ENCODE data around the gene DUT. TPM values are rescaled to one million over a fixed set of nuclear protein-coding genes. Genes with fewer than 3 reads are reported as not detected.

Gene DUT
- total and polyA plus RNA-seq, 5 donors from 2014 or later = 60.3 to 124 (median 110) TPM

DNA sequence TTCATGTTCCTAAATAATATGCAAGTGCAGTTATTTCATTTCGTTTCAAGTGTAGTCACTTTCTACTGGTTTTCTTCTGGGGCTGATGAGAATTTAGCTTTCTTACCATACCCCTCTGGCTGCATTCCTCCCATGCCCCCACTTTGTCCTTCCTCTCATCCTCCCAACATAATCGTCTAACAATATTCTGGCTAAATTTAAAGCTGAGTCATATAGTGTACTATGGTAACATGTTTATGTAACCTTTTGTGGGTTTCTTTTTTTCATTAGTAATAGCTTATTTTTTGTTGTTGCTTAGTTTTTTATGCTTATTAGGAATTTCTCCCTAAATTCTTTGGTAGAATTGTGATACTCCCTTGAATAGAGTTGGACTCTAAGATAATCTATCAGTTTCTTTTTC lies 30.5 kb downstream of the DUT start:
- H3K4me1 ChIP-seq (ENCODE audit: control insufficient read depth, insufficient read depth, low read length, poor library complexity, severe bottlenecking) = no peaks in the 10 kb centered on the region

DNA sequence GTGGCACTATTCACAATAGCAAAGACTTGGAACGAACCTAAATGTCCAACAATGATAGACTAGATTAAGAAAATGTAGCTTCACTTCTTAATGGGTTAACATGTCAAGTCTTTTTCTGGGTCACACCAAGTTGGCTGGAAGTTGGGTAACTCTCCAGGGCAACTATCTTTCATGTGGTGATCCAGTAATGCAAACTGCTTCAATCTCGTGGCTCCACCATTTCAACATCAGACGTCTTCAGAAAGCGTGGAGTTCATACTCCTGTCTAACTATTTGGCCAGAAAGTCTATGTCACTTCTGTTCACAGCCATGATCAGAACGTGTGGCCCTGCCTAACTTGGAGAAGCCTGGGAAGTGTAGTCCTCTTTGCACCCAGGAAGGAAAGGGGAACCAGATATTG lies 32.2 kb downstream of the DUT start:
- no peak for DNase-seq
- peaks cover 0 to 6% (median 2%) of the 10 kb centered on the region in 4 donors for H3K4me1 Mint-ChIP-seq
- H3K9me3 Mint-ChIP-seq = peaks cover 0 to 3% (median 2%) of the 10 kb centered on the region in 7 donors
- H3K27ac Mint-ChIP-seq = no peak overlapping the region
- H3K4me1 ChIP-seq (ENCODE audit: control insufficient read depth, insufficient read depth, low read length, poor library complexity, severe bottlenecking) = no peaks in the 10 kb centered on the region
- no peaks in the 10 kb centered on the region for H3K36me3 ChIP-seq (ENCODE audit: control insufficient read depth, insufficient read depth, low read length)
- H3K27ac ChIP-seq (ENCODE audit: insufficient read depth, low read length, poor library complexity, severe bottlenecking) = no peak overlapping the region
- H3K27me3 Mint-ChIP-seq = peaks cover 3% of the 10 kb centered on the region
- ATAC-seq (ENCODE audit: low read depth in 2 of 2) = no peak
- no peak overlapping the region for H3K4me3 Mint-ChIP-seq
- H3K27me3 ChIP-seq (ENCODE audit: control insufficient read depth, insufficient read depth, low read length) = peaks cover 8% of the 10 kb centered on the region
- H3K4me3 ChIP-seq (ENCODE audit: low read depth, low read length) = no peak overlapping the region
- H3K36me3 Mint-ChIP-seq = no peaks in the 10 kb centered on the region
- H3K9me3 ChIP-seq (ENCODE audit: control insufficient read depth in 2 of 2, low read length in 2 of 2) = no peaks in the 10 kb centered on the region

More for the DNA sequence above, 30.5 kb downstream of the DUT start:
- peaks cover 5% of the 10 kb centered on the region for H3K27me3 Mint-ChIP-seq
- no peaks in the 10 kb centered on the region for H3K36me3 Mint-ChIP-seq
- DNase-seq = no peak
- no peak overlapping the region for H3K4me3 ChIP-seq (ENCODE audit: low read depth, low read length)
- no peak overlapping the region for H3K27ac ChIP-seq (ENCODE audit: insufficient read depth, low read length, poor library complexity, severe bottlenecking)
- peaks cover 0 to 4% (median 2%) of the 10 kb centered on the region in 7 donors for H3K9me3 Mint-ChIP-seq
- H3K27ac Mint-ChIP-seq = no peak overlapping the region
- H3K27me3 ChIP-seq (ENCODE audit: control insufficient read depth, insufficient read depth, low read length) = peaks cover 10% of the 10 kb centered on the region
- peaks cover 0 to 10% (median 4%) of the 10 kb centered on the region in 4 donors for H3K4me1 Mint-ChIP-seq
- no peaks in the 10 kb centered on the region for H3K9me3 ChIP-seq (ENCODE audit: control insufficient read depth in 2 of 2, low read length in 2 of 2)
- no peaks in the 10 kb centered on the region for H3K36me3 ChIP-seq (ENCODE audit: control insufficient read depth, insufficient read depth, low read length)
- no peak for ATAC-seq (ENCODE audit: low read depth in 2 of 2)
- H3K4me3 Mint-ChIP-seq = no peak overlapping the region

GRCh38 chr15:48365575-48365974 lies 34.3 kb downstream of the DUT start:
- Mint-ChIP-seq H3K4me1 (no peaks in the 10 kb centered on the region), H3K9me3 (peaks cover 0 to 5% (median 2%) of the 10 kb centered on the region in 7 donors), H3K27me3 (no peaks in the 10 kb centered on the region), H3K27ac (no peak overlapping the region), H3K4me3 (no peak overlapping the region), H3K36me3 (no peaks in the 10 kb centered on the region)
- no peak overlapping the region for H3K27ac ChIP-seq (ENCODE audit: insufficient read depth, low read length, poor library complexity, severe bottlenecking)
- no peaks in the 10 kb centered on the region for H3K9me3 ChIP-seq (ENCODE audit: control insufficient read depth in 2 of 2, low read length in 2 of 2)
- ATAC-seq (ENCODE audit: low read depth in 2 of 2) = no peak
- peaks cover 8% of the 10 kb centered on the region for H3K27me3 ChIP-seq (ENCODE audit: control insufficient read depth, insufficient read depth, low read length)
- DNase-seq = no peak
- H3K4me1 ChIP-seq (ENCODE audit: control insufficient read depth, insufficient read depth, low read length, poor library complexity, severe bottlenecking) = no peaks in the 10 kb centered on the region
- H3K4me3 ChIP-seq (ENCODE audit: low read depth, low read length) = no peak overlapping the region
- H3K36me3 ChIP-seq (ENCODE audit: control insufficient read depth, insufficient read depth, low read length) = no peaks in the 10 kb centered on the region

DNA sequence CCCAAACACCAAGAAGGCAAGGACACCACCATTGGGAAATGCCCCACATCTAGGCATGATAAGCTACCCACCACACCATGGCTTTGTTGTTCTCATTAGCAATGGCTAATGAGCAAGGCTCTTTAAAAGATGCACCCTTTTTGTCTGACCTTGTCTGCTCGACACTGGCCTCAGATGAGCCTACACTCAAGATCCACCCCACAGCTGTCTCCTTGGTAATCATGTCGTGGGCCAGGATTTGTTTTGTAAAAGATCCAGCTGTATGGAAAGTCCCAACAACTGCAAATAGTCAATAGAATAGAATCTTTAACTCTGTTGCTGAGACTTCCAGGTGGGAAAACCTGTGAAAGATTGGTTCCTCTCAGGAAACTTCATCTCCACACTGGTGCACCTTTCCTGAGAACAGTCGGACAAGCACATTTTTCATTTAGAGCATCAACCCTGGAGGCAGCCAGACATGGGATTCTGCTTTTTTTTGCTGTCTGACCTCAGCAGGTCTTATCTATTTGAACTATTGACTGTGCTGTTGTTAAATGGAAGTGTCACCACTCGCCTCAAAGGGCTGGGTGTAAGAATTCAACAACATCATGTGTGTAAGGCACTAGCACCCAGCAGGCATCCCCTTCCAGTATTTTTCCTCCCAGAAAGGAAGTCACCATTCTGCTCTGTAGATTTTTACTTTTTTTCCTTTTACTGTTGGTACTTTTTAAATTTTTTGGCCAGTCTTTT lies 35.5 kb downstream of the DUT start:
- Histone ChIP-seq H3K27me3 (ENCODE audit: control insufficient read depth, insufficient read depth, low read length) (peaks cover 8% of the 10 kb centered on the region), H3K9me3 (ENCODE audit: control insufficient read depth in 2 of 2, low read length in 2 of 2) (no peaks in the 10 kb centered on the region), H3K36me3 (ENCODE audit: control insufficient read depth, insufficient read depth, low read length) (no peaks in the 10 kb centered on the region), H3K4me3 (ENCODE audit: low read depth, low read length) (no peak overlapping the region), H3K4me1 (ENCODE audit: control insufficient read depth, insufficient read depth, low read length, poor library complexity, severe bottlenecking) (no peaks in the 10 kb centered on the region), H3K27ac (ENCODE audit: insufficient read depth, low read length, poor library complexity, severe bottlenecking) (no peak overlapping the region)
- DNase-seq = no peak
- Mint-ChIP-seq H3K9me3 (peaks cover 0 to 3% (median 2%) of the 10 kb centered on the region in 7 donors), H3K27ac (no peak overlapping the region), H3K36me3 (no peaks in the 10 kb centered on the region), H3K27me3 (no peaks in the 10 kb centered on the region), H3K4me3 (no peak overlapping the region), H3K4me1 (no peaks in the 10 kb centered on the region)
- ATAC-seq (ENCODE audit: low read depth in 2 of 2) = no peak

DNA sequence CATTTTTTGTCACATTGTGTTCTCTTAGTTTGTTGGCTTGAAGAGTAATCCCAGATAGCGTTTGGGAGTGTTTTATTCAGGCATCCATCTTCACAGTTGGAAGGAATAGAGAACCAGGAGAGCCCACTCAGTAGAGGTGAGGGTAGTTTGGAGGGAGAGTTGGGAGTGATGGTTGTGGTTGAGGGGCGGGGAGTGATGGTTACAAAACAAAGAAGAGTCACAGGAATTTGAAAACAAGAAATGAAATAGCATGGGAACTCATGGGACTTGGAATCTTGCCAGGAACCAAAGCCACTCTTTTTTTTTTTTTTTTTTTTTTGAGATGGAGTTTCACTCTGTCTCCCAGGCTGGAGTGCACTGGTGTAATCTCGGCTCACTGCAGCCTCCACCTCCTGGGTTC lies 36.3 kb downstream of the DUT start:
- H3K4me3 Mint-ChIP-seq = no peak overlapping the region
- H3K27me3 Mint-ChIP-seq = no peaks in the 10 kb centered on the region
- no peaks in the 10 kb centered on the region for H3K4me1 ChIP-seq (ENCODE audit: control insufficient read depth, insufficient read depth, low read length, poor library complexity, severe bottlenecking)
- no peak overlapping the region for H3K27ac Mint-ChIP-seq
- no peaks in the 10 kb centered on the region for H3K4me1 Mint-ChIP-seq
- H3K9me3 Mint-ChIP-seq = peaks cover 0 to 3% (median under 1%) of the 10 kb centered on the region in 7 donors
- DNase-seq = no peak
- no peak overlapping the region for H3K4me3 ChIP-seq (ENCODE audit: low read depth, low read length)
- no peak overlapping the region for H3K27ac ChIP-seq (ENCODE audit: insufficient read depth, low read length, poor library complexity, severe bottlenecking)
- no peaks in the 10 kb centered on the region for H3K9me3 ChIP-seq (ENCODE audit: control insufficient read depth in 2 of 2, low read length in 2 of 2)
- H3K36me3 Mint-ChIP-seq = no peaks in the 10 kb centered on the region
- H3K36me3 ChIP-seq (ENCODE audit: control insufficient read depth, insufficient read depth, low read length) = no peaks in the 10 kb centered on the region
- peaks cover 8% of the 10 kb centered on the region for H3K27me3 ChIP-seq (ENCODE audit: control insufficient read depth, insufficient read depth, low read length)
- no peak for ATAC-seq (ENCODE audit: low read depth in 2 of 2)

GRCh38 chr15:48370460-48370859 lies 39.2 kb downstream of the DUT start:
- Mint-ChIP-seq H3K4me1 (no peaks in the 10 kb centered on the region), H3K27me3 (peaks cover 8% of the 10 kb centered on the region), H3K4me3 (no peak overlapping the region), H3K9me3 (peaks cover 0 to 7% (median 0%) of the 10 kb centered on the region in 7 donors), H3K27ac (no peak overlapping the region), H3K36me3 (no peaks in the 10 kb centered on the region)
- H3K27ac ChIP-seq (ENCODE audit: insufficient read depth, low read length, poor library complexity, severe bottlenecking) = no peak overlapping the region
- DNase-seq (no peak), ATAC-seq (ENCODE audit: low read depth in 2 of 2) (no peak)
- no peaks in the 10 kb centered on the region for H3K9me3 ChIP-seq (ENCODE audit: control insufficient read depth in 2 of 2, low read length in 2 of 2)
- no peaks in the 10 kb centered on the region for H3K4me1 ChIP-seq (ENCODE audit: control insufficient read depth, insufficient read depth, low read length, poor library complexity, severe bottlenecking)
- peaks cover 4% of the 10 kb centered on the region for H3K27me3 ChIP-seq (ENCODE audit: control insufficient read depth, insufficient read depth, low read length)
- no peaks in the 10 kb centered on the region for H3K36me3 ChIP-seq (ENCODE audit: control insufficient read depth, insufficient read depth, low read length)
- no peak overlapping the region for H3K4me3 ChIP-seq (ENCODE audit: low read depth, low read length)

DNA sequence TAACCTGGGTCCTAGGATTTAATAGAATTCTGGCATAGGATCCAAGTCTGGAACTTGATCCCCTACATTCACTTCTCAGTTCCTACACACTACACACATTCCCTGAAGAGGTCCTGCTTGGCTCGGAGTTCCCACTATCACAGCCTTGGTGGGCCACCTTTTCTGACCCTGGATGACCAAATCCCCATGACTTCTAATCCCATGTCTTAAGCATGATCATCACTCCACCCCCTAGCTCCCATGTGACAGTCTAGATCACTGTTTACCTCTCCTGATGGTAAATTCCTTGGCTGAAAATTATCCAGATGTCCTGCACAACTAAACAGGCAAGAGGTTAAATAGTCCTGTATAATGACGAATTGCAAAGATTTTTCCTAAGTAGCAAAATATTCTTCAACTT lies 40.3 kb downstream of the DUT start:
- peaks cover 0 to 7% (median 2%) of the 10 kb centered on the region in 7 donors for H3K9me3 Mint-ChIP-seq

GRCh38 chr15:48371961-48372360 lies 40.7 kb downstream of the DUT start:
- no peaks in the 10 kb centered on the region for H3K36me3 ChIP-seq (ENCODE audit: control insufficient read depth, insufficient read depth, low read length)
- ATAC-seq (ENCODE audit: low read depth in 2 of 2) (no peak), DNase-seq (no peak)
- no peaks in the 10 kb centered on the region for H3K9me3 ChIP-seq (ENCODE audit: control insufficient read depth in 2 of 2, low read length in 2 of 2)
- H3K4me3 ChIP-seq (ENCODE audit: low read depth, low read length) = no peak overlapping the region
- H3K27me3 ChIP-seq (ENCODE audit: control insufficient read depth, insufficient read depth, low read length) = no peaks in the 10 kb centered on the region
- Mint-ChIP-seq H3K4me3 (no peak overlapping the region), H3K27ac (no peak overlapping the region), H3K4me1 (no peaks in the 10 kb centered on the region), H3K36me3 (no peaks in the 10 kb centered on the region), H3K27me3 (peaks cover 10% of the 10 kb centered on the region), H3K9me3 (peaks cover 0 to 7% (median 2%) of the 10 kb centered on the region in 7 donors)
- no peaks in the 10 kb centered on the region for H3K4me1 ChIP-seq (ENCODE audit: control insufficient read depth, insufficient read depth, low read length, poor library complexity, severe bottlenecking)
- H3K27ac ChIP-seq (ENCODE audit: insufficient read depth, low read length, poor library complexity, severe bottlenecking) = no peak overlapping the region

More for the DNA sequence above, 40.3 kb downstream of the DUT start:
- H3K27ac ChIP-seq (ENCODE audit: insufficient read depth, low read length, poor library complexity, severe bottlenecking) = no peak overlapping the region
- Mint-ChIP-seq H3K36me3 (no peaks in the 10 kb centered on the region), H3K27ac (no peak overlapping the region), H3K27me3 (peaks cover 10% of the 10 kb centered on the region), H3K4me3 (no peak overlapping the region), H3K4me1 (no peaks in the 10 kb centered on the region)
- ATAC-seq (ENCODE audit: low read depth in 2 of 2) (no peak), DNase-seq (no peak)
- no peaks in the 10 kb centered on the region for H3K36me3 ChIP-seq (ENCODE audit: control insufficient read depth, insufficient read depth, low read length)
- no peak overlapping the region for H3K4me3 ChIP-seq (ENCODE audit: low read depth, low read length)
- H3K4me1 ChIP-seq (ENCODE audit: control insufficient read depth, insufficient read depth, low read length, poor library complexity, severe bottlenecking) = no peaks in the 10 kb centered on the region
- H3K9me3 ChIP-seq (ENCODE audit: control insufficient read depth in 2 of 2, low read length in 2 of 2) = no peaks in the 10 kb centered on the region
- peaks cover under 1% of the 10 kb centered on the region for H3K27me3 ChIP-seq (ENCODE audit: control insufficient read depth, insufficient read depth, low read length)

Measured in CD4-positive, CD25-positive, alpha-beta regulatory T cell (primary cell).